KMS-11 (cell line): ENCODE results near the gene UNC119.

ENCODE experiments used
- H2AFZ ChIP-seq: fragments of 200-600 bp; sonication (generic); 2 replicates; pipeline ENCODE4 v1.6.1; 2016; ENCODE audit warnings: antibody characterized with exemption, mixed run types, low read depth
- H3K27ac ChIP-seq: fragments of 200-600 bp; sonication (generic); 2 replicates; pipeline ENCODE4 v1.6.1; 2016; ENCODE audit warnings: mild to moderate bottlenecking, mixed run types
- H3K27me3 ChIP-seq: fragments of 200-600 bp; sonication (generic); 2 replicates; pipeline ENCODE4 v1.6.1; 2017; ENCODE audit warnings: mild to moderate bottlenecking, low read depth, mixed run types, moderate library complexity; ENCODE audit not compliant: insufficient read depth
- H3K36me3 ChIP-seq: fragments of 200-600 bp; sonication (generic); 2 replicates; pipeline ENCODE4 v1.6.1; 2017; ENCODE audit warnings: mild to moderate bottlenecking, mixed run types; ENCODE audit not compliant: insufficient read depth
- H3K4me1 ChIP-seq: fragments of 200-600 bp; sonication (generic); 2 replicates; pipeline ENCODE4 v1.6.1; 2016; ENCODE audit warnings: mild to moderate bottlenecking, low read depth, mixed run types; ENCODE audit not compliant: poor library complexity, severe bottlenecking
- H3K4me2 ChIP-seq: fragments of 200-600 bp; sonication (generic); 2 replicates; pipeline ENCODE4 v1.7.0; 2016; ENCODE audit warnings: mild to moderate bottlenecking, mixed run types
- H3K4me3 ChIP-seq: fragments of 200-600 bp; sonication (generic); IDR thresholded peaks from 2 replicates; pipeline ENCODE4 v1.6.1; 2017; ENCODE audit warnings: low read depth, low read length, mixed read lengths; ENCODE audit not compliant: insufficient read depth
- H3K79me2 ChIP-seq: fragments of 200-600 bp; sonication (generic); 2 replicates; pipeline ENCODE4 v1.6.1; 2016; ENCODE audit warnings: low read depth, mixed run types; ENCODE audit not compliant: insufficient read depth
- H3K9ac ChIP-seq: fragments of 200-600 bp; sonication (generic); 2 replicates; pipeline ENCODE4 v1.6.1; 2016; ENCODE audit warnings: mild to moderate bottlenecking, mixed run types
- H4K20me1 ChIP-seq: fragments of 200-600 bp; sonication (generic); 2 replicates; pipeline ENCODE4 v1.6.1; 2016; ENCODE audit warnings: mild to moderate bottlenecking, mixed run types; ENCODE audit not compliant: insufficient read depth
- TF ChIP-seq, protein P1 (sequence below): fragments of 200-600 bp; sonication (generic); conservative IDR thresholded peaks from 2 replicates; pipeline ENCODE4 v1.6.1; 2017; ENCODE audit warnings: low read depth, mild to moderate bottlenecking, antibody characterized with exemption, low read length, moderate library complexity, mixed read lengths

UNC119 gene

DNA sequence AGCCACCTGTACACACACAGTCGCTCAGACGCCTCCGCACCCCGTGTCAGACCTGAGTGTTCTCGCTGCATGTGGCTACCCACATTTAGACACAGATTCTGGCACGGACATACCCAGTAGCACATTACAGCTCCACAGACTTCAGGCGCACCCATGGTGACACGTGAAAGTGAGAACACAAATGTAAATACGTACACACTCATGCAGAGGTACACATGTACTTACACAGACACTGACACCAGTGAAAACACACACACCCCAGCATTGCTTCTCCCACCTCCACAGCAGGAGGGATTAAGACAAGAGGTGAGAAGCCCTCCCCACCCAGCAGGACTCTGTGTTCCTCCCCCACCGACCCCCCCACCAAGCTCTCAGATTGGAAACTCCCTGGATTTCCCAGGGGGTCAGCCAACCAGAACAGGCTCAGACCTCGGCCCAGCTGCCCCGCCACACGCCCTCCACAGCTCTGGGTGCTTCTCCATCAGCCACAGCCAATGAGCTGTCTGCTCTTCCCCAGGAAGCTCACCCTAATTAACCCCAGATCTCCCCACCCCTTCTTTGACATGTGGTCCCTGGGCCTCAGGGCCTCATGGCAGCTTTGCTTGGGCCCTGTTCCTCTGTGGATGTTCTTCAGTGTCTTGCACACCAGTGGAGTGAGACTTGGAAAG lies 51.6 kb downstream of the UNC119 start:
- H3K27me3 ChIP-seq = no peaks in the 10 kb centered on the region
- H2AFZ ChIP-seq = peak overlapping the region; percentile 29
- H3K4me1 ChIP-seq = peaks cover 38% of the 10 kb centered on the region
- no peaks in the 10 kb centered on the region for H3K36me3 ChIP-seq
- TF ChIP-seq, protein P1, sequence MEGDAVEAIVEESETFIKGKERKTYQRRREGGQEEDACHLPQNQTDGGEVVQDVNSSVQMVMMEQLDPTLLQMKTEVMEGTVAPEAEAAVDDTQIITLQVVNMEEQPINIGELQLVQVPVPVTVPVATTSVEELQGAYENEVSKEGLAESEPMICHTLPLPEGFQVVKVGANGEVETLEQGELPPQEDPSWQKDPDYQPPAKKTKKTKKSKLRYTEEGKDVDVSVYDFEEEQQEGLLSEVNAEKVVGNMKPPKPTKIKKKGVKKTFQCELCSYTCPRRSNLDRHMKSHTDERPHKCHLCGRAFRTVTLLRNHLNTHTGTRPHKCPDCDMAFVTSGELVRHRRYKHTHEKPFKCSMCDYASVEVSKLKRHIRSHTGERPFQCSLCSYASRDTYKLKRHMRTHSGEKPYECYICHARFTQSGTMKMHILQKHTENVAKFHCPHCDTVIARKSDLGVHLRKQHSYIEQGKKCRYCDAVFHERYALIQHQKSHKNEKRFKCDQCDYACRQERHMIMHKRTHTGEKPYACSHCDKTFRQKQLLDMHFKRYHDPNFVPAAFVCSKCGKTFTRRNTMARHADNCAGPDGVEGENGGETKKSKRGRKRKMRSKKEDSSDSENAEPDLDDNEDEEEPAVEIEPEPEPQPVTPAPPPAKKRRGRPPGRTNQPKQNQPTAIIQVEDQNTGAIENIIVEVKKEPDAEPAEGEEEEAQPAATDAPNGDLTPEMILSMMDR = no peak
- H4K20me1 ChIP-seq = no peaks in the 10 kb centered on the region
- H3K4me3 ChIP-seq = no peak overlapping the region
- H3K4me2 ChIP-seq = peak overlapping the region; percentile 49
- H3K27ac ChIP-seq = peak overlapping the region; percentile 64
- peak overlapping the region; percentile 63 for H3K9ac ChIP-seq
- no peaks in the 10 kb centered on the region for H3K79me2 ChIP-seq

DNA sequence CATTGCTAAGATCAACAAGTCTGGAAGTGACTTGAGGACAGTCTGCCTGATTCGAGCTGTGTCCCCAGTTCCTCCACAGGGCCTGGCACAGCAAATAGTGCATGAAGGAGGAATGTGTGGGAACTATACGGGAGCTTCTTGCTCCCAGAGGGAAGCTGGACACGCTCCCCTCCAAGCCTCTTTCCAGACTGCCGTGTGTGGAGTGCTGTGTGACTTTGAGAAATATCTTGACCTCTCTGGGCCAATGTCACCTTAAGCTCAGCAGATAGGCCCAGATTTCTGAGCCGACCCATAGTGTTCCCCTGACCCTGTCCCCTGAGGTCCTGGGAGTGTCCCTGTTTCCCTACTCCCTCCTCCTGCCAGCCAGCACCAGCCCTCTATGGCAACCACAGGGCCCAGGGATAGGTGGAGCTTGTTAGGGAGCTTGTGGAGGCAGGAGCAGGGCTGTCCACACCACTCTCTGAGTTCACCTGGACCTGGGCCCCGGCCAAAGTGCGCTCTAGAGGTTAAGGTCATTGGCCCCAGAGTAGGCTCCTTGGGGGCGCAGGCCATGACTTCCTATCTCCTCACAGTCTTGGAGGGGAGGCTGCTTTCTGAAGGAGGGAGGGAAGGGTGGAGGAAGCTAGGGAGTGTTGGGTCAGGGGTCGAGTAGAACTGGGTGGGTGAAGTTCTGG lies 52.6 kb downstream of the UNC119 start:
- no peaks in the 10 kb centered on the region for H3K79me2 ChIP-seq
- H3K27ac ChIP-seq = peak overlapping the region; percentile 64
- no peak overlapping the region for H3K4me3 ChIP-seq
- H3K9ac ChIP-seq = peak overlapping the region; percentile 63; the same call in 1 of the 2 replicates
- no peaks in the 10 kb centered on the region for H3K27me3 ChIP-seq
- TF ChIP-seq, protein P1 = no peak
- no peaks in the 10 kb centered on the region for H4K20me1 ChIP-seq
- peak overlapping the region; percentile 29; the same call in 1 of the 2 replicates for H2AFZ ChIP-seq
- H3K4me1 ChIP-seq = peaks cover 38% of the 10 kb centered on the region
- no peaks in the 10 kb centered on the region for H3K36me3 ChIP-seq
- peak overlapping the region; percentile 49 for H3K4me2 ChIP-seq

DNA sequence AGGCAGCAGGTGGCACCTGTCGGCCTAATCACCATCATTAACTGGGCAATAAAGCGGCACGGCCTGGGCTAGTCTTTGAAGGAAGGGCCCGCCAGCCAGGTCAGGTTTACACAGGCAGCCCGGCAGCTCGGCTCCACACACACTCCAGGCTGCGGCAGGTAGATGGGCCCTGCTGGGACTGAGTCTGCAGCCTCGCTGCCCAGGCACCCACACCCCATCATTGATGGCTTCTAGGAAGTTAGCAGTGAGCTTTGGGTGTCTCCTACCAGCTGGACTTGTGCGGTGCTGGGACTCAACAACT lies 53.1 kb downstream of the UNC119 start:
- TF ChIP-seq, protein P1 = no peak
- no peaks in the 10 kb centered on the region for H3K79me2 ChIP-seq
- no peak overlapping the region; the same call in 1 of the 2 replicates for H3K4me2 ChIP-seq
- no peak overlapping the region for H2AFZ ChIP-seq
- H3K36me3 ChIP-seq = no peaks in the 10 kb centered on the region
- no peak overlapping the region for H3K27ac ChIP-seq
- no peaks in the 10 kb centered on the region; the same call in 1 of the 2 replicates for H3K27me3 ChIP-seq
- H4K20me1 ChIP-seq = no peaks in the 10 kb centered on the region
- H3K4me3 ChIP-seq = no peak overlapping the region
- peaks cover 38% of the 10 kb centered on the region for H3K4me1 ChIP-seq
- no peak overlapping the region for H3K9ac ChIP-seq

DNA sequence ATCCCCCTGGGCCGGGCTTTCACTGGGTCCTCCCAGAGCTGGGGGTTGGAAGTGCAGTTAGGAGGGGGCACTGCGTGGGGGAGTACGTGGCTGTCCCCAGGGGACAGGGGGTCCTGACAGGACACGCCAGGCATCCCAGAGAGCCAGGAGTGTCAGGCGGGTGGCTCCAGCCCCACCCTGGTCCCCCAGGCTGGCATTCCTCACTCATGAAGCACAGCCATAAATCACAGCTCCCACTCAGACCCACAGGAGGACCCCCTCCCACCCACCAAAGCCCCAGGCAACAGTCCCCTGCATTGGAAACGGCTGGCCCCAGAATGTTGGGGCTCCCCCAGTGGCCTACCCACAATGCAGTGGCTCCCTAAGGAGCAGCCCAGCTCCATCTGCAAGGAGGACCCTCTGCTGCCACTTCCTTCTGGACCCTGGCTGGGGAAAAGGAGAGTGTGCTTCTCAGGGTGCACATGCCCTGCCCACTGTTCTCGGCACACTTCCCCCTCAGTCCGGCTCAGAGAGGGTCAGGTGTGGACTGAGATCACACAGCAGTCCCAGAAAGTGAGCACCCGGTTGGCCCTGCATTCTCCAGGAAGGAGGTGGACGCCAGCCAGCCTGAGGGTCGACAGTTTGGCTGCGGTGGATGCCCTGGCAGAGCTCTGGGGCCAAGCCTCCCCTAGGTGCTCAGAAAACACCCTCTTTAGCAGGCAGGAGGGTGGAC lies 53.6 kb downstream of the UNC119 start:
- Histone ChIP-seq H3K4me2 (no peak overlapping the region), H2AFZ (no peak overlapping the region), H3K4me1 (peaks cover 38% of the 10 kb centered on the region), H4K20me1 (no peaks in the 10 kb centered on the region), H3K4me3 (no peak overlapping the region), H3K9ac (no peak overlapping the region), H3K79me2 (no peaks in the 10 kb centered on the region), H3K27ac (no peak overlapping the region), H3K36me3 (no peaks in the 10 kb centered on the region), H3K27me3 (no peaks in the 10 kb centered on the region; the same call in 1 of the 2 replicates)
- TF ChIP-seq, protein P1 = no peak
